GM10266 (cell line): ENCODE data around the gene CD83.

Experiments used
- DNase-seq: peaks from one replicate; pipeline ENCODE4 v3.0.0; 2012; ENCODE audit errors: extremely low spot score
- CTCF ChIP-seq: IDR thresholded peaks from 2 replicates; pipeline ENCODE4 v1.5.1; 2012; ENCODE audit warnings: mild to moderate bottlenecking, low read depth; ENCODE audit not compliant: control insufficient read depth, insufficient read depth; ENCODE audit errors: missing control alignments

CD83 gene

DNA sequence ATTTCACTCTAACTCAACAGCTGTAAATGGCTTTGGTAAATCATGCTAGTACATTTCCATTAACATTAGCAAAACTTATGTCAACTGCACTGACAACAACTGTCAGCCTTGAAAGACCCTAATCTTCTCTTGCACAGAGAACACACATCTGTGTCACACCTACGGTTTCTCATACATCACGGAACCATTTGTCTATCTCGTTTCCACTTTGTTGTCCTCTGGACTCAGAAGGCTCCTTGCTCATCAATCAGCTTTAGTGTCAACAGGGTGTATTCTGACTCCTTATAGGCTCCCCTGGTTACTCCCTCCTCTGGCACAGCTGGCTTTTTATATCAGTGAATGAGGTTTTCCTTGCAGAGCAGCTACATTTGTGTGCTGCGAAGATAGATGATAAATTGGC is 49.3 kb downstream of the CD83 start:
- DNase-seq, result no peak
- no peak for TF ChIP-seq CTCF

- no peak for DNase-seq
- no peak for TF ChIP-seq CTCF
Measured at GRCh38 chr6:14170128-14170527, 52.6 kb downstream of the CD83 start.

- TF ChIP-seq CTCF, result no peak
- no peak for DNase-seq
Measured at GRCh38 chr6:14172562-14172961, 55.0 kb downstream of the CD83 start.

DNA sequence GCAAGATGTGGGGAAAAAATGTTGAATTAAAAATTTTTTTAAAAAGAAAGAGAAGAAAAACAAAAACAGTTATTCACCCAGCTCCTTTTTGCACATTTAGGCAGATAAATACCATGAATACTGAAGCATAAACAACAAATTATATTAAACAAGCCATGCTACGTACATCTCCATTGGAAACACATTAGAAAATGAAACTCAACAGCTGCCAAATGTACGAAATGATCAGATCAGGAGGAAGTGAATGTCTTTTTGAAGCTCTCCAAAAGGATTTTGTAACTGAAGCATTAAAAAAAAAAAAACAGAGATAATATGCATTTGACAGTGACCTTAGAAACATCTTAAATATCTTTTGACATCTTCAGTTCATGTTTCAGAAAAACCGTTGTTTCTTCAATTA is 56.7 kb downstream of the CD83 start:
- no peak for TF ChIP-seq CTCF
- no peak for DNase-seq

GRCh38 chr6:14174996-14175395 is 57.4 kb downstream of the CD83 start:
- no peak for TF ChIP-seq CTCF
- DNase-seq, result no peak

GRCh38 chr6:14176429-14176828 is 58.9 kb downstream of the CD83 start:
- no peak for TF ChIP-seq CTCF
- DNase-seq, result no peak

DNA sequence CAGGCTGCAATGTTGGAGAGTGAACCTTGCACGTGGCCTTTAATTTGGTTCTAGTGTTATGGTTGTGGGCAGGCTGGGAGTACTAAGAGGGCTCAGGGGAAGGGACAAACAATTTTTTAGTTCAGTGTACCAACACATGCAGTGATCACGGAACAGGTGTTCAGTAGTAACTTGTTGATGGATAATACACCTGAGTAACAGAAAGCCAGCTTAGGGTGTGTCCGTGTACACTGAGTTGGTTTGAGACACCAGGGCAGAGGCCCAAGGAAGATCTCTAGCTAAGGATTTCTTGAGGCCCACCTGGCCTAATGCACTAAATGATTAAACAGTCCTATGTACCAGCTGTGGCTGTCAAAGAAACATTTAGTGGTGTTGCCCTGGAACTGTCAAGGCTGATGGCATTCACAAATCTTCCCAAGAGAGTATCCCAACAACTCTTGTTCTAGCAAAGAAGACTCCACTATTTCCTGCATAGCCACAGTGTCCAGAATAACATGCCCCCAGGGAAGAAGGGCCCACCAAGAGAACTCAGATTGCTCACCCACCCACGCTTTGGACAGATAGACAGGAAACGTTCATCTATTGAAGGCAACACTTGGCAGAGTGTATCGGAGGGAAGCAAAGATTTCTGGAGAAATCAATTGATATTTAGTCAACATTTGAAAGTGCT is 60.0 kb downstream of the CD83 start:
- no peak for DNase-seq
- TF ChIP-seq CTCF, result no peak
